OCI-LY3 (cell line): ENCODE measurements around the gene FHOD1.

Experiments
- H2AFZ ChIP-seq: fragments of 200-600, 300-600 bp; shearing (Covaris generic); 2 replicates; pipeline ENCODE4 v1.6.0; 2014; ENCODE audit warnings: antibody characterized with exemption, low read depth, low read length
- H3K27ac ChIP-seq: fragments of 200-600, 300-600 bp; sonication (generic); 2 replicates; pipeline ENCODE4 v1.5.1; 2014; ENCODE audit warnings: mild to moderate bottlenecking, low read length, moderate library complexity, mixed read lengths
- H3K27me3 ChIP-seq: fragments of 200-600, 300-600 bp; sonication (generic); 2 replicates; pipeline ENCODE4 v1.6.1; 2014; ENCODE audit warnings: low read depth, low read length, mixed read lengths
- H3K36me3 ChIP-seq: fragments of 200-600, 300-600 bp; sonication (generic); replicated peaks from 2 replicates; pipeline ENCODE3; 2014; ENCODE audit warnings: low read depth, low read length, mixed read lengths
- H3K4me1 ChIP-seq: fragments of 300-600, 200-600 bp; sonication (generic); 2 replicates; pipeline ENCODE4 v1.6.1; 2014; ENCODE audit warnings: low read length, mixed read lengths
- H3K4me2 ChIP-seq: fragments of 200-600, 300-600 bp; sonication (generic); 2 replicates; pipeline ENCODE4 v1.6.1; 2014; ENCODE audit warnings: low read length, mixed read lengths
- H3K4me3 ChIP-seq: fragments of 300-600, 200-600 bp; sonication (generic); 2 replicates; pipeline ENCODE4 v1.5.1; 2014; ENCODE audit warnings: antibody characterized with exemption, mild to moderate bottlenecking, low read length, moderate library complexity
- H3K79me2 ChIP-seq: fragments of 300-600, 200-600 bp; shearing (Covaris generic); 2 replicates; pipeline ENCODE4 v1.6.1; 2014; ENCODE audit warnings: mild to moderate bottlenecking, low read length, mixed read lengths
- H3K9ac ChIP-seq: fragments of 300-600, 200-600 bp; shearing (Covaris generic); 2 replicates; pipeline ENCODE4 v1.6.0; 2014; ENCODE audit warnings: mild to moderate bottlenecking, low read length, moderate library complexity
- H3K9me3 ChIP-seq: fragments of 200-600, 300-600 bp; shearing (Covaris generic); 2 replicates; pipeline ENCODE4 v1.6.1; 2014; ENCODE audit warnings: low read length, mixed read lengths; ENCODE audit not compliant: insufficient read depth
- H4K20me1 ChIP-seq: fragments of 200-600, 300-600 bp; sonication (generic); 2 replicates; pipeline ENCODE4 v1.6.1; 2016; ENCODE audit warnings: low read length, mixed read lengths; ENCODE audit not compliant: insufficient read depth
- EZH2phosphoT487 ChIP-seq: fragments of 200-600 bp; shearing (Covaris generic); IDR thresholded peaks from 2 replicates; pipeline ENCODE4 v1.6.1; 2018; ENCODE audit warnings: antibody characterized with exemption, mixed run types, low read depth
- TF ChIP-seq, protein P1 (sequence below): fragments of 200-600, 300-600 bp; sonication (generic); IDR thresholded peaks from 2 replicates; pipeline ENCODE4 v1.5.1; 2014; ENCODE audit warnings: antibody characterized with exemption, low read length, low read depth

The FHOD1 gene

DNA sequence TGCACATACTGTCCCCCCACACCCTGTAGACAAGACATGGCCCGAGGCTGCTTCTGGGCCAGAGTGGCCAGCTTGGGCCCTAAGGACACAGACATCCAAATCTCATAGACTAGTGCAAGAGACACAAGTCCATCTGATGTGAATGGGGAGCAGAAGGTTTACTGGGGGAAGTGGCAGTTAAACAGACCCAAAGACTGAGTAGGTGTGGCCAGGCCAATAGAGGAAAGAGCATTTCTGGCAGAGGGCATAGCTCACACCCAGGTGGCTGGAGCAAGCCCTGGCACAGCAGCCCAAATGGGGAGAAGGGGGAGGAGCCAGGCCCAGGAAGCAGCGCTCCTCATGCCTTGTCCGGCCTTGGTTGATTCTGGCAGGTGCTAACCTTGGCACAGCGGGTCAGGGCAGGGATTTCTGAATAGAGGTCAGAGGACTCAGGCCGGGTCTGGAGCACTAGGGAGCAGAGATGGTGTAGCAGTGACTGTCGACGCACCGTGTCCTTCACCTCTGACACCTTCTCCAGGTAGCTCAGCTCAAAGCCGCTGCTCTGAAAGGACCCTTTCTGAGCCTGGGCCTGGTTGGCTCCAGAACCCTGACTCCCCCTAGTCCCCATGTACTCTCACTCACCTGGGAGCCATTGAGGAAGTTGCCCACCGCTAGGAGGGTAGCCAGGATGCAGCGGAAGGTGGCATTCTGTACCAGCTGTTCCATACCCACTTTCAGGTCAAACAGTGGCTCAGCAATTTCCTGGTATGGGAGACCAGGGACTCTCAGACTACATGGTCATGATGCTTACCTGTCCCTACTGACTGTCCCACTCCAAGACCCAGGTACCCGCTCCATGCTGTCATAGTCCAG is 16.2 kb downstream of the FHOD1 start:
- Histone ChIP-seq H3K9ac (no peak overlapping the region), H2AFZ (no peak overlapping the region), H3K4me2 (no peak overlapping the region), H4K20me1 (no peaks in the 10 kb centered on the region), H3K36me3 (peaks cover 51% of the 10 kb centered on the region), H3K9me3 (no peaks in the 10 kb centered on the region), H3K4me1 (peaks cover 9% of the 10 kb centered on the region), H3K27ac (no peak overlapping the region), H3K27me3 (no peaks in the 10 kb centered on the region), H3K4me3 (no peak overlapping the region), H3K79me2 (peaks cover 21% of the 10 kb centered on the region)
- TF ChIP-seq, protein P1, sequence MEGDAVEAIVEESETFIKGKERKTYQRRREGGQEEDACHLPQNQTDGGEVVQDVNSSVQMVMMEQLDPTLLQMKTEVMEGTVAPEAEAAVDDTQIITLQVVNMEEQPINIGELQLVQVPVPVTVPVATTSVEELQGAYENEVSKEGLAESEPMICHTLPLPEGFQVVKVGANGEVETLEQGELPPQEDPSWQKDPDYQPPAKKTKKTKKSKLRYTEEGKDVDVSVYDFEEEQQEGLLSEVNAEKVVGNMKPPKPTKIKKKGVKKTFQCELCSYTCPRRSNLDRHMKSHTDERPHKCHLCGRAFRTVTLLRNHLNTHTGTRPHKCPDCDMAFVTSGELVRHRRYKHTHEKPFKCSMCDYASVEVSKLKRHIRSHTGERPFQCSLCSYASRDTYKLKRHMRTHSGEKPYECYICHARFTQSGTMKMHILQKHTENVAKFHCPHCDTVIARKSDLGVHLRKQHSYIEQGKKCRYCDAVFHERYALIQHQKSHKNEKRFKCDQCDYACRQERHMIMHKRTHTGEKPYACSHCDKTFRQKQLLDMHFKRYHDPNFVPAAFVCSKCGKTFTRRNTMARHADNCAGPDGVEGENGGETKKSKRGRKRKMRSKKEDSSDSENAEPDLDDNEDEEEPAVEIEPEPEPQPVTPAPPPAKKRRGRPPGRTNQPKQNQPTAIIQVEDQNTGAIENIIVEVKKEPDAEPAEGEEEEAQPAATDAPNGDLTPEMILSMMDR: no peak
- TF ChIP-seq EZH2phosphoT487: no peak

DNA sequence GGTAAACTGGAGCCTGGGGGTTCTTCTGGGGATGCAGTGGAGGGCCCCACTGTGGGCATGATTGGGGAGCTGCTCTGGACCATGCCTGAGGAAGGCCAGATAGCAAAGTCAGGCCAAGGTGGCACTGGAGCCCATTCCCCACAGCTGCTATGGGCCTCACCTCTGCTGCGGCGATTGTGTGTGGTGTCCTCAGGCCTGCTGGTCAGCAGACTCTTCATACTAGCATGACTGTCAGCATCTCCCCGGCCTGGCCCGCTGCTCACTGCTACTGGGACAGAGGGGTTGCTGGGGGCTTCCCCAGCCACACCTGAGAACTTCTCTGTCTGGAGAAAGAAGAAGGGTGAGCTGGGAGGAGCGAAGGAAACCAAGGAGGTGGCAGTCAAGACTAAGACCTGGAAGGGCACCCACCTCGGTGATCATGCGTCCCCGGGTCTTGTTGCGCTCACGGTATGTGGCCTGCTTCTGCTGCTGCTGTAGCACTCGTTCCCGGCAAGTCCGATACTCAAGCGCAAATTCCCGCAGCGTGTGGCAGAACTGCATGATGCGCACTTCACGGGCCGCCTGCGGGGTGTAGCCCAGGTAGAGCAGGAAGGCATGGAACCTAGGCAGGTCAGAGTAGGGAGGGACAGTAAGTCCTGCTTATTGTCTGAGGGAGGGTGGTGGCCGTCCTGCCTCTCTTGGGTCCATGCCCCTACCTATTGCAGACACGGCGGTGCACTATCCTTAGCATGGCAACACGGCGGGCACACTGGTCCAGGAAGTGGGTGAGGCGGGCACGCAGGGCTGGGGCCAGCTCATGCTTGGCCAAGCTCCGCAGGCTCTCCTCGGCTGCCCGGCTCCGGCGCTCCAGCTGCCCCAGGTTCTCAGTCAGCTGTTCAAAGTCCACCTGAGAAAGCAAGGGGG is 17.1 kb downstream of the FHOD1 start:
- Histone ChIP-seq H3K27ac (no peak overlapping the region), H3K27me3 (no peaks in the 10 kb centered on the region), H3K9me3 (no peaks in the 10 kb centered on the region), H2AFZ (no peak overlapping the region), H3K4me2 (no peak overlapping the region), H3K9ac (no peak overlapping the region), H3K4me3 (no peak overlapping the region), H3K36me3 (peaks cover 46% of the 10 kb centered on the region), H3K79me2 (peaks cover 21% of the 10 kb centered on the region), H4K20me1 (no peaks in the 10 kb centered on the region), H3K4me1 (peaks cover 13% of the 10 kb centered on the region)
- TF ChIP-seq, protein P1: no peak
- no peak for TF ChIP-seq EZH2phosphoT487

DNA sequence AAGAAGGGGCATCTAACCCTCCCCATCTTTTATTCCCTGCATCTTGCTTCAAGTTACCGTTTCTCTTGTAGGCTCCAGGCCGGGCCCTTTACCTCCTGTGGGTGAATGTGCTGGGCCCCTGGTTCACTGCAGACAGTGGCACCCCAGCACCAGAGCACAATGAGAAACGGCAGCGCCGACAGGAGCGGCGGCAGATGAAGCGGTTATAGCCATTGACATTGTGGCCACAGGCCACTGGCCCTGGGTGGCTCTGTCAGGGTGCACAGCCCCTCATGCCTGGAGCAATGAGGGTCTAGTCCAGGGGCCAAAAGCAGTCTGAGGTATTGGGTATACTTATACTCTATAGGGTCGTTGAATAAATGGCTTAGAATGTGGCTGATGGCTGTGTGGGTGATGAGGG is 18.4 kb downstream of the FHOD1 start:
- H3K27me3 ChIP-seq: no peaks in the 10 kb centered on the region
- peaks cover 46% of the 10 kb centered on the region for H3K36me3 ChIP-seq
- peaks cover 21% of the 10 kb centered on the region for H3K79me2 ChIP-seq
- H3K9ac ChIP-seq: no peak overlapping the region
- no peak overlapping the region for H3K4me2 ChIP-seq
- TF ChIP-seq, protein P1: no peak
- TF ChIP-seq EZH2phosphoT487: no peak
- H3K9me3 ChIP-seq: no peaks in the 10 kb centered on the region
- no peaks in the 10 kb centered on the region for H4K20me1 ChIP-seq
- H3K27ac ChIP-seq: no peak overlapping the region
- no peak overlapping the region for H3K4me3 ChIP-seq
- no peak overlapping the region for H2AFZ ChIP-seq
- H3K4me1 ChIP-seq: peaks cover 13% of the 10 kb centered on the region
